AG10803 (cell line): ENCODE measurements around the gene ADGRF5.
"Not testable (repeated sequence)": the region's sequence is repeated elsewhere in the genome, so short reads cannot be mapped to it uniquely, and the experiment has no call there.

Source experiments
- DNase-seq: peaks from one replicate; pipeline ENCODE4 v3.0.0; 2010; ENCODE audit warnings: low read depth
- H3K4me3 ChIP-seq: 2 replicates; pipeline ENCODE4 v1.5.1; 2011; ENCODE audit warnings: mild to moderate bottlenecking, low read length, control low read depth
- TF ChIP-seq, protein P1 (sequence below): conservative IDR thresholded peaks from 2 replicates; pipeline ENCODE4 v1.5.1; 2011; ENCODE audit warnings: mild to moderate bottlenecking, low read length, control low read depth, inconsistent platforms

The ADGRF5 gene

GRCh38 chr6:46876126-46876525, 45.6 kb downstream of the ADGRF5 start:
- TF ChIP-seq, protein P1, sequence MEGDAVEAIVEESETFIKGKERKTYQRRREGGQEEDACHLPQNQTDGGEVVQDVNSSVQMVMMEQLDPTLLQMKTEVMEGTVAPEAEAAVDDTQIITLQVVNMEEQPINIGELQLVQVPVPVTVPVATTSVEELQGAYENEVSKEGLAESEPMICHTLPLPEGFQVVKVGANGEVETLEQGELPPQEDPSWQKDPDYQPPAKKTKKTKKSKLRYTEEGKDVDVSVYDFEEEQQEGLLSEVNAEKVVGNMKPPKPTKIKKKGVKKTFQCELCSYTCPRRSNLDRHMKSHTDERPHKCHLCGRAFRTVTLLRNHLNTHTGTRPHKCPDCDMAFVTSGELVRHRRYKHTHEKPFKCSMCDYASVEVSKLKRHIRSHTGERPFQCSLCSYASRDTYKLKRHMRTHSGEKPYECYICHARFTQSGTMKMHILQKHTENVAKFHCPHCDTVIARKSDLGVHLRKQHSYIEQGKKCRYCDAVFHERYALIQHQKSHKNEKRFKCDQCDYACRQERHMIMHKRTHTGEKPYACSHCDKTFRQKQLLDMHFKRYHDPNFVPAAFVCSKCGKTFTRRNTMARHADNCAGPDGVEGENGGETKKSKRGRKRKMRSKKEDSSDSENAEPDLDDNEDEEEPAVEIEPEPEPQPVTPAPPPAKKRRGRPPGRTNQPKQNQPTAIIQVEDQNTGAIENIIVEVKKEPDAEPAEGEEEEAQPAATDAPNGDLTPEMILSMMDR = no peak
- peak; percentile 28 for DNase-seq
- H3K4me3 ChIP-seq = no peak overlapping the region

DNA sequence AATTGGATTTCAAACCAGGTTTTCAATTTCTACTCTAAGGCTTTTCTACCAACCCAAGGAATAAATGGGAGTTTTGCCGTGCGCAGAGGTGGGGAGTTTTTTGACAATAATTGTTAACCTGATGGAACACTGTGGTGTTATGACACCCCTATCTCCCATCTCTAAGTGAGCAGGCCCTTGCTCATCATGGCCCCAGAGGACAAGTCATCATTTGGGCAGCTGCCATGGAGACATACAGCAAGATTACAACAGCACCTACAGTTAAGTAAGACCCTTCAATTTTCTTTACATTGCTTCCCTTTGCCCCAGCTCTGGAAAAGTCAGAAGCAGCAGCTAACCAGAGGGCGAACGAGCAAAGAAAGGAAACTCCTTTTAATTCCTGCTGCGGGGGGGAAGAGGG, 54.3 kb downstream of the ADGRF5 start:
- no peak for DNase-seq

DNA sequence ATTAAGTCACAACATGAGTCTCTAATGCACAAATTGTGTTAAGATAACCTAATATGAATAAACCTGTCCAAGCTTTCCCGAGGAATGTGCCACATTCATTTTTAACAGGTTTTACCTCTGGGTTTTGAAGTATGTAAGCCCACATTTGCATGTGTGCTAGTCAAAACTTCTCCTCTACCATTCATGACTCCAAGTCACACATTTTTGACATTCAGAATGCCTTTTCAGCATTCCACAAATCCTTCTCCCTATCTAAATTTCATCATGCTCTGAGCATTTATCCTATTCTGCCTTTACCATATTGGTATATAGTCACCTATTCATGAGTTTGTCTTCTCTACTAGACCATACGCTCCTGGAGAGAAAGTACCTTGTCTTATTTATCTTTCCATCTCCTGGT, 56.5 kb downstream of the ADGRF5 start:
- TF ChIP-seq, protein P1 = no peak
- no peak for DNase-seq
- H3K4me3 ChIP-seq = no peak overlapping the region

More for the DNA sequence above, 54.3 kb downstream of the ADGRF5 start:
- H3K4me3 ChIP-seq = no peak overlapping the region
- TF ChIP-seq, protein P1 = no peak

- TF ChIP-seq, protein P1 = no peak
- H3K4me3 ChIP-seq = no peak overlapping the region
- DNase-seq = no peak
Measured at GRCh38 chr6:46863791-46864190, 57.9 kb downstream of the ADGRF5 start.

DNA sequence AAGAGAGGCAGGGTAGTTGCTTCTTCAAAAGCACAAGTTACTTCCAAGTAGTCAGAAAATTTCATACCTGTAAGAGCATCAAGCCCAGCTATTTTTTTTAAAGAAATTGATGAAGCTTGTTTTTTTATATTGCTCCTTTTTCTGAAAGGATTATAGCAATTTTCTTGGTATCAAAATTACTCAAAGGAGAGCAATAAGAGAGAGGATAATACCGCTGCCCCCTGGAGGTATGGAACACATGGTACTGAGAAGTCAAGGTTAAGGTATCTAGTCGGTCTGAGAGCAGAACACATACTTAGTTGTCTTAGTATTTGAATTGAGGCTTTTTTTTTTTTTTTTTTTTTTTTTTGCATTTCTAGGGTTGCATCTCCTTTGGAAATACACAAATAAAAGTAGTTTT, 59.4 kb downstream of the ADGRF5 start:
- H3K4me3 ChIP-seq = no peak overlapping the region
- no peak for DNase-seq
- TF ChIP-seq, protein P1 = no peak

- not testable (repeated sequence) for H3K4me3 ChIP-seq
- TF ChIP-seq, protein P1 = peak; percentile 71
- peak; percentile 14 for DNase-seq
Measured at GRCh38 chr6:46855966-46856365, 65.8 kb downstream of the ADGRF5 start.

- not testable (repeated sequence) for H3K4me3 ChIP-seq, DNase-seq
Measured at GRCh38 chr6:46851576-46851975, 70.2 kb downstream of the ADGRF5 start.

DNA sequence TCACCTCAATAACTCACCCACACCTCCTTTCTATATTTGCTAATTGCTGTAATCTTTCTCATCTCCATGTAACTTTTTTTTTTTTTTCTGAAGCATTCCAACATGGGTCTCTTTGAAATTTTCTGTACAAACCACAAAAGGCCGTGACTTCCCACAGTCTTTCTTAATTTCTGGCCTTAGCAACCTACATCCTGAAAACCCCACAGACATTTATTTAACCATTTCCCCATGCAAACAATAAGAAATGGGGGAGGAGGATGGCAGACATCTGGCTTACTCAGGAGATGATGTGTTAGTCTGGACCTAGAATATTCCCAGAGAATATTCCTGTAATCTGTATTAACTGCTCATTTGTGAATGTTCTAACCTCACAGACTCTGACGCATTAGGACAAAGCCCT, 70.9 kb downstream of the ADGRF5 start:
- no peak overlapping the region for H3K4me3 ChIP-seq
- TF ChIP-seq, protein P1 = no peak
- DNase-seq = peak; percentile 62
